ENCODE data around the gene TMEM253. TPM values are rescaled to one million over a fixed set of nuclear protein-coding genes. Genes with fewer than 3 reads are reported as not detected.
A peak's percentile ranks its signal among the peaks of the same experiment; 100 is the strongest.

The TMEM253 gene
- total RNA-seq, 2 donors from 2014 or later: 0.40 to 0.49 TPM

DNA sequence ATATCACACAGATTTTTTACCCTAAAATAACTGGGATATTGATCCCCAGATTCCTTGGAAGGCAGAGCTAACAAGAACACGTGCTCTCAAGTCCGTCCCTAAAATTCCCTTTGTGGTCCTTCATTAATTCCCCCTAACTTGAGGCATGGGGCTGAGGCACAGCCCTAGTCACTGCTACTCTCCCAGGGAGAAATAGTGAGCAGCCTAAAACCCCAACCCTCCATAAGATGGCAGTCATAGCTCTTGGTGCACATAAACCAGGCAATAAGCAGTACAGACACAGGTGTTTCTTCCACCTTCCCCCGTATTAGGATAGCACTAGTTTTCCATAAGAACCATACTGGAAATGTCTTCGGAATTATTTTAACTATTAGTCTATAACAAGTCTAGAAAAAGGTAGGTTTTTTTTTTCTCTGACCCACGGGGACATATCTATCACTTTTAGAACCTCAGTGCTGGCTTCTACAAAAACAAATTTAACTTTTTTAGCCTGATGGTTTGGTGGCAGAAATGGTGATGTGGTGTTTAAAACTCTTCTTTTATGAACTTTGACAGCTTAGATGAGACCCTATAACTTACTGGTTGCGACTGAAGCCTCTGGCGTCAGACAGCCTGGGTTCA lies 33.9 kb upstream of the TMEM253 start:
- H3K36me3 Mint-ChIP-seq (ENCODE audit: low read depth): peaks cover under 1% of the 10 kb centered on the region

DNA sequence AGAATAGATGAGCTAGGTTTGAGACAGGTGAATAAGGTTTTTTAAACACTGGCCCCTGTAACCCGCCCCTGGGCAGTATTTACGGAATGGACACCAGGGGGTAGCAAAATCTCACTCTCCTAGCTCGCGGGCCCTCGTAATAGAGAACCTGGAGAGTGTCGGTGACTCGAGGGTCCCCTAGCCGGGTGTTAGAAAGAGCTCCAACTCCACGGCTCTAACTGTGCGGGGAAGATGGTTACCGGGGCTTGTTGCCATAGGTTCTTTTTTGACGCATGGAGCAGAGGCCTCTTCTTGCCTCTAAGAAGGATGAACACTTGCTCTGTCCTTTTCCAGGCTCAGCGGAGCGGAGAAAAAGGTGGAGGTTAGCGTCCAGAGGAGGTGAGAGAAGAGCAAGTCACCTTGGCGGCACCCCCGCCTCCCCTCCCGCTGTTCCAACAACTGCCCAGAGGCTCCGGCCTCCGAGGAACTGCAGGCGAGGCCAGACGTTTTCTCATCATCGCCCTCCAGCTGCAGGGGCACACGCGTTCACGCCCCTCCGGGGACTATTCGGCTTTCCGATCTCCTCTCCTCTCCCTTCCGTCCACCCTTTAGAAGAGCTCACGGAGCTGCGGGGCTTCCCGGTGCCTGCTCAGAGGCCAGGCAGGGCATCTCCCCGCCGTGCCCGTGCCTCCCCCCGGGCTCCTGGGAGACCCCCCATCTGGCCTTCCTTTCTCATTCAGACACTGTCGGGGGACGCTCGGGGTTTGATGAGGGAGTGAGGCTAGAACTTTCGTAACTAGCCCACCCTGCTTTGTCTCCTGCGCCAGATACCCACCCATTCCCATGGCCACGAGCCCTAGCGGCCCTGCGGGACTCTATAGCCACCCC lies 32.1 kb upstream of the TMEM253 start:
- peak overlapping the region; percentile 94 for H3K27ac ChIP-seq (ENCODE audit: low read depth, low read length)

More for the DNA sequence above, 33.9 kb upstream of the TMEM253 start:
- Mint-ChIP-seq H3K27me3 (ENCODE audit: insufficient read depth) (peaks cover 8% of the 10 kb centered on the region), H3K4me1 (peaks cover 23% of the 10 kb centered on the region), H3K9me3 (no peaks in the 10 kb centered on the region), H3K27ac (no peak overlapping the region), H3K4me3 (no peak overlapping the region)
- no peak overlapping the region for H3K4me3 ChIP-seq (ENCODE audit: low read length)
- no peaks in the 10 kb centered on the region for H3K36me3 ChIP-seq (ENCODE audit: control insufficient read depth, insufficient read depth, low read length)
- H3K9me3 ChIP-seq (ENCODE audit: control insufficient read depth, low read length): no peaks in the 10 kb centered on the region
- 74 to 95% methylated on average over 5 to 7 of the region's 7 CpGs for WGBS, 2 experiments (ENCODE audit: insufficient coverage in 1 of 2, insufficient read length in 1 of 2)
- H3K27me3 ChIP-seq (ENCODE audit: control insufficient read depth, insufficient read depth, low read length, poor library complexity, severe bottlenecking): no peaks in the 10 kb centered on the region
- DNase-seq: no peak
- H3K9ac ChIP-seq (ENCODE audit: extremely low read depth, low read length, poor library complexity, severe bottlenecking): no peak overlapping the region
- TF ChIP-seq, protein P1, sequence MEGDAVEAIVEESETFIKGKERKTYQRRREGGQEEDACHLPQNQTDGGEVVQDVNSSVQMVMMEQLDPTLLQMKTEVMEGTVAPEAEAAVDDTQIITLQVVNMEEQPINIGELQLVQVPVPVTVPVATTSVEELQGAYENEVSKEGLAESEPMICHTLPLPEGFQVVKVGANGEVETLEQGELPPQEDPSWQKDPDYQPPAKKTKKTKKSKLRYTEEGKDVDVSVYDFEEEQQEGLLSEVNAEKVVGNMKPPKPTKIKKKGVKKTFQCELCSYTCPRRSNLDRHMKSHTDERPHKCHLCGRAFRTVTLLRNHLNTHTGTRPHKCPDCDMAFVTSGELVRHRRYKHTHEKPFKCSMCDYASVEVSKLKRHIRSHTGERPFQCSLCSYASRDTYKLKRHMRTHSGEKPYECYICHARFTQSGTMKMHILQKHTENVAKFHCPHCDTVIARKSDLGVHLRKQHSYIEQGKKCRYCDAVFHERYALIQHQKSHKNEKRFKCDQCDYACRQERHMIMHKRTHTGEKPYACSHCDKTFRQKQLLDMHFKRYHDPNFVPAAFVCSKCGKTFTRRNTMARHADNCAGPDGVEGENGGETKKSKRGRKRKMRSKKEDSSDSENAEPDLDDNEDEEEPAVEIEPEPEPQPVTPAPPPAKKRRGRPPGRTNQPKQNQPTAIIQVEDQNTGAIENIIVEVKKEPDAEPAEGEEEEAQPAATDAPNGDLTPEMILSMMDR (conservative IDR thresholded peaks at IDR 0.05): peak; percentile 47
- no peak overlapping the region for H3K27ac ChIP-seq (ENCODE audit: low read depth, low read length)
- peaks cover 8% of the 10 kb centered on the region for H3K4me1 ChIP-seq (ENCODE audit: control insufficient read depth, insufficient read depth, low read length)

DNA sequence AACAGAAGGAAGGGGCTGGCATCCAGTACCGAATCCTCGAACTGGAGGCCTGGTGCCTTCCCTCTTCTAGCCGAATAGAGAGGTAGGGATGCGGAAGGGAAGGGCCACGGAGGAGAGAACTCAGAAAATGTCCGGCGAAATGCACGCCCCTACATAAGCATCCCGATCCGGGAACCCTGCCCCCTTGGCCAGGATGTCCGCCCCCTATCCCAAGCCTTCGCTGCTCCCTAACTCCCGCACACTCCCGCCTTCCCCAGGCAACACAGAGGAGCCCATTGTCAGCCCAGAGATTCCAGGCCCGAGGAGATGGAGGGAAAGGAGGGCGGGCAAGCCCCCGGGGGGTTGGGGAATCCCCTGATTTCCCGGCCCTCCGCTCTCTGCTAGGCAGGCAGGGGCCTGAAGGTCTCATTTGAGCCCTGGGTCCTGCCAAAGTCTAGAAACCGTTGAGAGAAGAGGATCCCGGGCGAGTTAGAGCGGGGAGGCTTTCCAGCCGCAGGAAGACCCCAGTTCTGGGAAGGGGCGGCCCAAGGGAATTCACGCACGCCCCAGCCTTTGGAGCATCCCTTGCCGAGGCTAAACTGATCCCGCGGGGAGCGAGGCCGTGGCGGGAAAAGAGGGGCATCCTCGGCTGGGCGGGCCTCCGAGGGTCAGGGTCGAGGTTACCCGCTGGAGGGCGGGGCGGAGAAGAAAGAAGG lies 31.3 kb upstream of the TMEM253 start:
- H3K36me3 Mint-ChIP-seq (ENCODE audit: low read depth): peaks cover 13% of the 10 kb centered on the region

More for the DNA sequence above, 32.1 kb upstream of the TMEM253 start:
- H3K4me3 ChIP-seq (ENCODE audit: low read length): peak overlapping the region; percentile 83
- Mint-ChIP-seq H3K27ac (peak overlapping the region; percentile 85), H3K4me3 (peak overlapping the region; percentile 86), H3K4me1 (peaks cover 18% of the 10 kb centered on the region), H3K9me3 (no peaks in the 10 kb centered on the region), H3K27me3 (ENCODE audit: insufficient read depth) (peaks cover 8% of the 10 kb centered on the region), H3K36me3 (ENCODE audit: low read depth) (peaks cover 11% of the 10 kb centered on the region)
- TF ChIP-seq, protein P1 (conservative IDR thresholded peaks at IDR 0.05): peak; percentile 72
- no peaks in the 10 kb centered on the region for H3K27me3 ChIP-seq (ENCODE audit: control insufficient read depth, insufficient read depth, low read length, poor library complexity, severe bottlenecking)
- H3K36me3 ChIP-seq (ENCODE audit: control insufficient read depth, insufficient read depth, low read length): peaks cover 12% of the 10 kb centered on the region
- peak; percentile 82 for DNase-seq
- peaks cover 6% of the 10 kb centered on the region for H3K4me1 ChIP-seq (ENCODE audit: control insufficient read depth, insufficient read depth, low read length)
- peak overlapping the region; percentile 35 for H3K9ac ChIP-seq (ENCODE audit: extremely low read depth, low read length, poor library complexity, severe bottlenecking)
- no peaks in the 10 kb centered on the region for H3K9me3 ChIP-seq (ENCODE audit: control insufficient read depth, low read length)
- 5 to 6% methylated on average over 8 to 45 of the region's 45 CpGs for WGBS, 2 experiments (ENCODE audit: insufficient coverage in 1 of 2, insufficient read length in 1 of 2)

More for the DNA sequence above, 31.3 kb upstream of the TMEM253 start:
- peak; percentile 86 for DNase-seq
- H3K27ac Mint-ChIP-seq: peak overlapping the region; percentile 85
- H3K9ac ChIP-seq (ENCODE audit: extremely low read depth, low read length, poor library complexity, severe bottlenecking): peak overlapping the region; percentile 35
- H3K4me3 ChIP-seq (ENCODE audit: low read length): peak overlapping the region; percentile 83
- 0 to 2% methylated on average over 22 to 39 of the region's 40 CpGs for WGBS, 2 experiments (ENCODE audit: insufficient coverage in 1 of 2, insufficient read length in 1 of 2)
- H3K4me1 Mint-ChIP-seq: peaks cover 16% of the 10 kb centered on the region
- H3K27me3 Mint-ChIP-seq (ENCODE audit: insufficient read depth): peaks cover 8% of the 10 kb centered on the region
- no peaks in the 10 kb centered on the region for H3K27me3 ChIP-seq (ENCODE audit: control insufficient read depth, insufficient read depth, low read length, poor library complexity, severe bottlenecking)
- H3K4me3 Mint-ChIP-seq: peak overlapping the region; percentile 86
- H3K36me3 ChIP-seq (ENCODE audit: control insufficient read depth, insufficient read depth, low read length): peaks cover 19% of the 10 kb centered on the region
- H3K4me1 ChIP-seq (ENCODE audit: control insufficient read depth, insufficient read depth, low read length): peaks cover 4% of the 10 kb centered on the region
- H3K9me3 Mint-ChIP-seq: no peaks in the 10 kb centered on the region
- TF ChIP-seq, protein P1 (conservative IDR thresholded peaks at IDR 0.05): no peak
- peak overlapping the region; percentile 94 for H3K27ac ChIP-seq (ENCODE audit: low read depth, low read length)
- no peaks in the 10 kb centered on the region for H3K9me3 ChIP-seq (ENCODE audit: control insufficient read depth, low read length)

Data from endodermal cell (in vitro differentiated cells).